GM18498 (cell line): ENCODE data around the gene PLEKHG5.

ENCODE experiments used
- ATAC-seq: cut with Tn5 transposase; IDR thresholded peaks from one replicate; pipeline ENCODE4 v1.9.1; 2021; ENCODE audit warnings: mild to moderate bottlenecking, moderate library complexity; ENCODE audit not compliant: unreplicated experiment

Gene PLEKHG5

GRCh38 chr1:6491480-6491962, at the start of gene PLEKHG5:
PLEKHG5 (minus strand) TSS chr1:6491667; CDS start chr1:6477571, 14,096 bp downstream.
- ATAC-seq = no peak

GRCh38 chr1:6538956-6539355, 47.5 kb upstream of the PLEKHG5 start:
- ATAC-seq = no peak

GRCh38 chr1:6536291-6536690, 44.8 kb upstream of the PLEKHG5 start:
- ATAC-seq = no peak

- ATAC-seq = no peak
Observed at GRCh38 chr1:6535214-6535613, 43.7 kb upstream of the PLEKHG5 start.

GRCh38 chr1:6534248-6534822, 42.9 kb upstream of the PLEKHG5 start:
- no peak for ATAC-seq

GRCh38 chr1:6531996-6532395, 40.5 kb upstream of the PLEKHG5 start:
- ATAC-seq = no peak

- ATAC-seq = no peak
Observed at GRCh38 chr1:6530504-6531160, 39.2 kb upstream of the PLEKHG5 start.

- ATAC-seq = no peak
Observed at GRCh38 chr1:6528492-6528891, 37.0 kb upstream of the PLEKHG5 start.

GRCh38 chr1:6526316-6526715, 34.8 kb upstream of the PLEKHG5 start:
- no peak for ATAC-seq

- no peak for ATAC-seq
Observed at GRCh38 chr1:6523566-6523965, 32.1 kb upstream of the PLEKHG5 start.

- ATAC-seq = no peak
Observed at GRCh38 chr1:6521536-6521935, 30.1 kb upstream of the PLEKHG5 start.

- no peak for ATAC-seq
Observed at GRCh38 chr1:6519935-6520671, 28.6 kb upstream of the PLEKHG5 start.

GRCh38 chr1:6519491-6519934, 28.0 kb upstream of the PLEKHG5 start:
- ATAC-seq = no peak

GRCh38 chr1:6517435-6517851, 26.0 kb upstream of the PLEKHG5 start:
- ATAC-seq = no peak

- no peak for ATAC-seq
Observed at GRCh38 chr1:6515771-6516170, 24.3 kb upstream of the PLEKHG5 start.

- ATAC-seq = no peak
Observed at GRCh38 chr1:6513320-6513801, 21.9 kb upstream of the PLEKHG5 start.

- ATAC-seq = no peak
Observed at GRCh38 chr1:6512908-6513280, 21.4 kb upstream of the PLEKHG5 start.

GRCh38 chr1:6512245-6512907, 20.9 kb upstream of the PLEKHG5 start:
- no peak for ATAC-seq

GRCh38 chr1:6511561-6512244, 20.2 kb upstream of the PLEKHG5 start:
- no peak for ATAC-seq

GRCh38 chr1:6511056-6511455, 19.6 kb upstream of the PLEKHG5 start:
- no peak for ATAC-seq

GRCh38 chr1:6510493-6510892, 19.0 kb upstream of the PLEKHG5 start:
- no peak for ATAC-seq
